ENCODE data around the gene RAB20.
A peak's percentile ranks its signal among the peaks of the same experiment; 100 is the strongest.
"Not testable (repeated sequence)": the region's sequence is repeated elsewhere in the genome, so short reads cannot be mapped to it uniquely, and the experiment has no call there.

RAB20 gene

DNA sequence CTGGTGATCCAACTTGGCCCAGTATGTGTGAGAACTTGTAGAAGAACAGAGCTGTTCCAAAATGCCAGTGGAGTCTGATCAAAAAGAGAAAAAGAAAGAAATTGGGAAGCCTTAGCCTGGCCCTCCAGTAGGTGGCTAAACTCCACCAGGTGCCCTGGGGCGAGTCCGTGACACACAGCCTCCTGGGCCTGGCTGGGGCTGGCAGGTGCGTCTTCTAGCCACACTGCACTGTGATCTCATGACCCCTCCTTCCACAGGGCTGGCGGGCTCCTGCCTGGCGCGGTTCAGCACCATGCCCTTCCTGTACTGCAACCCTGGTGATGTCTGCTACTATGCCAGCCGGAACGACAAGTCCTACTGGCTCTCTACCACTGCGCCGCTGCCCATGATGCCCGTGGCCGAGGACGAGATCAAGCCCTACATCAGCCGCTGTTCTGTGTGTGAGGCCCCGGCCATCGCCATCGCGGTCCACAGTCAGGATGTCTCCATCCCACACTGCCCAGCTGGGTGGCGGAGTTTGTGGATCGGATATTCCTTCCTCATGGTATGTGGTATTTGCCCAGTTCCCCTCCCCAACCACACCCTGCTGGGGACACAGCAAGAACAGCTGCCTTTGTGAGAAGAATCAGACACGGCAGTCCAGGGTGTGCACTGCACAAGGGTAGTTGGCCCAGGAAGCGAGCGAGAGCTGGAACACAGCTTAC, 53.7 kb downstream of the RAB20 start:
- peak; percentile 81 for DNase-seq

DNA sequence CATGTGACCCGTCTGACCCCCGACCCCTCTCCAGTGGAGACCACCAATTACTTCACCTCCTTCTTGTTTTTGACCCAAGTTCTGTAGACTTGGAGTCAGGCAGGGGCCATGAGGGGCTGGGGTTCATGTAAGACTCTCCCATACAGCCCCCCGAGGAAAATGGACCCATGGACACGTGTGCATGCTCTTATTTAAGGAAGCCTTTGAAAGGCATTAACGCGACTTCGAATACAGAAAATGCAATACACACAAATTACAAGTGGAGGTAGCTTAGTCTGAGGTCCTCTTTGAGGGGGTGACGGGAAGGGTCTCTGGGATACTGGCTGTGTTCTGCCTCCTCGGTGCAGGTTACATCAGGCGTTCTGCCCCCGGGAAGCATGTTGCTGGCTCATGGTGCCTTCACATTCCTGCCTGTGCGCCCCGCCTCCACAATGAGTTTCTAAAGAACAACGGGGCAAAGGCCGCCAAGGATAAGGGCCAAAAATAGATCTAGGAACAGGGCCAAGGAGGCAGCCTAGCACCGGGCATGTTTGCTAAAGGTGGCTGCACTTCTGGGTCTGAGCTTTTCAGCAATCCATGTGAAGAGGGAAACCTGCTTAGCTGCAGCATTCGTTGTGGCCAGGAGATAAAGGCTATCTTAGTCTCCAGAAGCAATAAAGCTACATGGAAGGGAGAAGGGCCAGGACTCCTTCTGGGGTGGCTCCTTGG, 54.5 kb downstream of the RAB20 start:
- no peak for DNase-seq

DNA sequence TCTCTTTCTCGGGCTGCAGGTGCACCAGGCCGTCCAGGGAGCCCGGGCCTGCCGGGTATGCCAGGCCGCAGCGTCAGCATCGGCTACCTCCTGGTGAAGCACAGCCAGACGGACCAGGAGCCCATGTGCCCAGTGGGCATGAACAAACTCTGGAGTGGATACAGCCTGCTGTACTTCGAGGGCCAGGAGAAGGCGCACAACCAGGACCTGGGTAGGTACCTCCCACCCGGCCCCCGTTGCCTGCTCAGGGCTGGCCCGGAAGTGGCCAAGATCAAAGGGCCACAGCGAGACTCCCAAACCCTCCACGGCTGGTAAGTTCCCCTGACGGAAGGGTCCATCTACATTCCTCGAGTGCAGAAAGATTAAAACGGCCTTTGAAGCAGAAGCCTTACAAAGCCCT, 55.1 kb downstream of the RAB20 start:
- DNase-seq: no peak

DNA sequence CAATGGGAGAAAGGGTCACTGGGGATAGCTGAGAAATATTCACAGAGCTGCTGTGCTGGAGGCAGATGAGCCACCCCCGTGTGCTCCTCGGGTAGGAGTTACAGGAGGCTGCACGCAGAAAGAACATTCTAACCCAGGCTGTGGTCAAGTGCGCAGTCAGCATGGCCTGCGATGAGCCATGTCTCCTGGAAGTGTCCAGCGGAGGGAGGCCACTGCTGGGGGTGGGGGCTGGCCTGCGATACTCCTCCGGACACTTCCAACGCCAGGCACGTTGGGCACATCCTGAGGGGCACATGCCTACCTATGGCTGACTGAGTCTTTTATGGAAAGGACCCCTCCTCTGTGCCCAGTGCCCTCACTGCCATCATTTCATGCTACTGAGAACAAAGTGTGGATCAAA, 55.9 kb downstream of the RAB20 start:
- no peak for DNase-seq

- no peak for DNase-seq
Measured at GRCh38 chr13:110503979-110504499, 57.5 kb downstream of the RAB20 start.

- no peak for DNase-seq
Measured at GRCh38 chr13:110503037-110503901, 58.3 kb downstream of the RAB20 start.

- no peak for DNase-seq
Measured at GRCh38 chr13:110501188-110501587, 60.3 kb downstream of the RAB20 start.

DNA sequence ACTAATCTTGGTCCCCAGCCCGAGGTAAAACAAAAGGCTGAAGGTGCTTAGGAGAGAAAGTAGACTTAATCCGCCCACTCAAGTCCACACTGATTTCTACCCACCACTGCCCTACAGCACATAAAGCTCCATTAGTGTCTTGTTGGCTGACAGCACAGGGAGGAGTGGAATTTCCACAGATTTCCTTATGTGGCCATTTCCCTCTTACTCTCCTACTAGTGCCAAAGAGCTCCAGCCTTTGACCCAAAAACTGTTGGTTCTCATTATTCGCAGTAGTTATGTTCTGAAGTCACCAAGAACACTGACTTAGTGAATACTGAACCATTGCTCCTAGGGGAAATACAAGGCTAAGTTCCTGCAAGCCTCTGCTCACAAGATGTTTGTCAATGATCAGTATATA, 61.2 kb downstream of the RAB20 start:
- no peak for DNase-seq

DNA sequence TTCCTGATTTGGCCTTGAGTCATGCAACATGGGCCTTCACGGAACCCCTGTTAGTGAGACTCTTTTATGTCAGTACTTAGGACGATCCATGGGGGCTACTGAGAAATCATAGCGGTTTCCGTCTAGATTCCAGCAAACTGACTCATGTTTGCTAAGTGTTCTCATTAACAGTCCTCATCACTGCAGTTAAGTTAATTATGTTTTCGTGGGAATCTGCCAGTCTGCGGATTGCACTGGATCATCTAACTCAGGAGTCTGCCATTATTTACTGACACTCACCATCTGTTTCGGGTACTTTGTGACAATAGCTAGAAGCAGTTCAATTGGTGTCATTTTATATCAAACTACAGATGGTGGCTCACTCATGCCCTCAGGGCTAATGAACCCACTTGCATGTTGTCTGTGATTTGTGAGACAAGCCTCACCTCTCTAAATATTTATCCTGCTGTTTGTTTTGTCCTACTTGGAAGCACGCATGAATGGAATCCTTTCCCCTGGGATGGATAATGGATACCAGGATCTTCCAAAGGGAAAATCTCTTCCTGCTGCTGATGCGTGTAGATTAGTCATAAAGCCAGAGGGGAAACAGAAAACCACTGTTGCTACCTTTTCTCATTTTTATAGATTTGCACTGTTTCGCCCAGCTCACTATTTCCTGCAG, 61.8 kb downstream of the RAB20 start:
- DNase-seq: no peak

DNA sequence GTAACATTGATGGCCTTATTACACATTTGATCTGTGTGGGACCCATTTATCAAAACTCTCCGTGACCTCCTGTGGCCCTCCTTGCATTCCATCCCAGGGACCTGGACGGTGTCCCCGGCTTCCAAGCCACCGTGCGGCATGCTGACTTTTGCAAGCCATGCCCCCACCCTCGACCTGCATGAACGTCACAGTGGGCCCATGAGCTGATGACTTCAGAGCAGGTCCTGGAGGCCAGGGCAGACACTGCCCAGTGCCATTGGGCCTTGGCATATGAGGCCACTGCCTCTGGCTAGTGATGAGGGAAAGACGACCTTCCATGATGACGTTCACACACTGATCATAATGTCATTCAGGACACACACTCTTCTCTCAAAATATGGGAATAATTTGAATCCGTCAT, 62.8 kb downstream of the RAB20 start:
- no peak for DNase-seq

DNA sequence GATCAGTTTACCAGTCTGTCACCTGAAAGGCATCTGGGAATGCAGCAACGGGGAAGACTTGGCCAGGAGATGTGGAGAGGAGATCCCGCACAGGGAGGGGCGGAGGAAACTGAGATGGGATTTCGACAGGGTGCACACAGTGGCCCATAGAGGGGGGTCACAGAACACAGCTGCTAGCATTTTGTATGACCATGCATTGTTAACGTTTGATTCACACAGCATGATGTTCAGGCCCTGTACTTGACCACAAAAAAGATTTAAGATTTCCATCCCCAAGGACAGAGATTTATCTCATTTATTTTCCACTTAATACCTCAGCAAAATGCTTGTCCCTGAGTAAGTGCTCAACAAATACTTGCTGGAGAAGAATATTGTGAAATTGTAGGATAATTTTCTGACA, 63.2 kb downstream of the RAB20 start:
- no peak for DNase-seq

GRCh38 chr13:110497896-110498295, 63.6 kb downstream of the RAB20 start:
- not testable (repeated sequence) for DNase-seq

- DNase-seq: no peak
Measured at GRCh38 chr13:110497003-110497402, 64.5 kb downstream of the RAB20 start.

- DNase-seq: no peak
Measured at GRCh38 chr13:110496281-110496680, 65.2 kb downstream of the RAB20 start.

GRCh38 chr13:110495881-110496280, 65.6 kb downstream of the RAB20 start:
- no peak for DNase-seq

DNA sequence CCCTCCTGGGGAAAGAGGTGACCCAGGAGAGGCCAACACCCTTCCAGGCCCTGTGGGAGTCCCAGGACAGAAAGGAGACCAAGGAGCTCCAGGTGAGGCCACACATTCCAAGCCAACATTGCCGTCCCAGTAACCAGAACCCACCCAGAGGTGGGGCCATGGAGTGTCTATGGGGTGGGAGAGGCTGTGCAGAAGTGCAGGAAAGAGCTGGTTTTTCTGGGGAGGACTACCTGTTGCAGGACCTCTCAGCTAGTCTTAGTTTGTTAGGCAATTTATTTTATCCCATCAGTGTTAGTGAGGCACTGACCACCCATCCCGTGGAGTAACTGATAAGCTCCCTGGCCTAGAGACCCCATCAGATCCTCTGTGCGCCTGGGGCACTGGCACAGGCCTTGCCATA, 66.1 kb downstream of the RAB20 start:
- DNase-seq: no peak

DNA sequence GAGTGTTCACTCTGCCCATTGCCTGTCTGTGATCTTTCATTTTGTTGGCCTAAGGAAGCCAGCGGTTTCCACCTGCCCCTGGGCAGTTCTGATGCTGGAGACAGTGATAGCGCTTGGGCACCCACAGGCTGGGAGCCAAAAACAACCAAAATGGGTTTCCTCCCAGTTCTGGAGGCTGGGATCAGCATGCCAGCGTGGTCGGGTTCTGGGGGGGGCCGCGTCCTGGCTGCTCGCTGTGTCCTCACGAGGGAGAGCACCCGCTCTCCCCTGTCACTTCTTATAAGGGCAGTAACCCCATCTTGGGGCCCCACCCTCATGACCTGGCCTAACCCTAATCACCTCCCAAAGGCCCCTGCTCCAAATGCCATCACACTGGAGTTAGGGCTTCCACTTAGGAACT, 67.9 kb downstream of the RAB20 start:
- no peak for DNase-seq

DNA sequence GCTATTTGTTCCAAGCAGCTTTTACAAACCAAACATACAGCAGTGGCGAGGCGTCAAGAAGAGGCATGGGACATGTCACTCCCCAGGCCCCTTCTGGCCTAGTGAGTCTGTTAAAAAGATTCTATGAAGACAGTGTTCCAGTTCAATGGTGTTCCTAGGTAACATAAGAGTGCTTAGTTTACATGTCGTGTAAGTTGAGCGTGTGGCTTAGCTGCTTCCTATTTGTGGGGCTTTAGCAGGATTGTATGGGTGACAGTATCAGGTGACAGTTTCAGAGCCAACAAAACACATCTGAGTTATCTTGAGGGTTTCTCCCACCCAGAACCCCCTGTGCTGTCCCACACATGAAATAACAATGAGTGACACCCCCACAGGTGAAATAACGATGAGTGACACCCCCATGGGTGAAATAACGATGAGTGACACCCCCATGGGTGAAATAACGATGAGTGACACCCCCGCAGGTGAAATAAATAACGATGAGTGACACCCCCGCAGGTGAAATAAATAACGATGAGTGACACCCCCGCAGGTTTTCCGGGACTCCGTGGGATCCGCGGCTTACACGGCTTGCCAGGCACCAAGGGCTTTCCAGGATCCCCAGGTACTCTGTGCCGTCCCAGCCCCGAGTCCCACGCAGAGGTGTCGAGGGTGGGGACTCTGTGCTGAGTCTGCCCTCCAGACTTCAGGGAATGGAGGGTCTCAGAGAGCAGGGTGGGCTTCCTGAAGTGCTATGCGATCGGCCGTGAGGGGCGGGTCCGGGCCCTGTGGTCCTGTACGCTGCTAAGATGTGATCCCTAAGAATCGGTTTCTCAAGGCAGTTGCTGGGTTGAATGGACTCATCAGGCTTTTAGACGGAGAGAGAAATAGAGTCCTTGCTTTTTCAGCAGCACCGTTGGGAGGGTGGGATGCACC, 68.6 kb downstream of the RAB20 start:
- no peak for DNase-seq

DNA sequence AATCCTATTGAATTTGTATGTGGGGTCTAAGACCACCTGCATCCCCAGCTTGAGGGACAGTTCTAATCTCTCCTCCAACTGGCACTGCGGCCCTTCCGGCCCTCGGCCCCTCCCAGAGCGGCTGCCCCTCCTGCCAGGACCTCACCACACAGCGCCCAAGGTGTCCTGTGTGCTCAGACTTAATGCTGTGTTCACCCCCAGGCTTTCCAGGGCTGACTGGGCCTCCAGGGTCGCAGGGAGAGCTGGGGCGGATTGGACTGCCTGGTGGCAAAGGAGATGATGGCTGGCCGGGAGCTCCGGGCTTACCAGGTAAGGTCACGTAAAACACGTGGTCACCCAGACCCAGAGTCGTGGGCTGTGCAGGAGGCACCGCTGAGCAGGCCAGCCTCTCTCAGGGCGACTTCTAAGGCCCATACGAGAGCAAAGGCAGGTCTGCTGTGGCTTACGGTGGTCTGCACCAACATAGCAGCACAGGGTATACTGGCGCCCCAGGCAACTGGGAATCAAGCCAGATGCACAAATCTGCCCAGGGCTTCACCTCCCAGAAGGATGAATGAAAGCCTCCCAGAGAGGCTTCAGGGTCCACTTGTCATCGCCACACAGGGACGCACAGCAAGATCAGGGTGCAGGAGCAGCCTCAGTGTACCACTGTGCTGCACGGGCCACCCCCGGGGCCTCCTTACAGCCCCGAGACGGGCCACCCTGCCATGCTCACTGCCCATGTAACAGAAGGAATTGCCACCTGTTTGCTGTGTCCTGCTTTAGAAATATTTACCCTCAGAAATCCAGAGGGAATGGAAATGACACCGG, 69.4 kb downstream of the RAB20 start:
- no peak for DNase-seq

- DNase-seq: no peak
Measured at GRCh38 chr13:110490009-110490770, 71.3 kb downstream of the RAB20 start.

All from NCI-H510A (cell line).